SU-DHL-6 (cell line): ENCODE results near the gene M1AP.

Source experiments
- CTCF ChIP-seq: fragments of 200-600 bp; sonication (generic); IDR thresholded peaks from one replicate; pipeline ENCODE4 v1.5.1; 2017; ENCODE audit warnings: antibody characterized with exemption, mild to moderate bottlenecking, low read length, moderate library complexity; ENCODE audit not compliant: insufficient read depth, poor library complexity, severe bottlenecking
- EZH2phosphoT487 ChIP-seq: fragments of 200-600 bp; sonication (generic), shearing (Covaris generic); conservative IDR thresholded peaks from 2 replicates; pipeline ENCODE4 v1.6.1; 2018; ENCODE audit warnings: mild to moderate bottlenecking, antibody characterized with exemption, low read length, moderate library complexity, mixed read lengths

- TF ChIP-seq CTCF (no peak), EZH2phosphoT487 (no peak)
These were observed 81.9 kb downstream of the M1AP start for GRCh38 chr2:74566076-74566753.
